Stomach (tissue), 9 donors: ENCODE data around the gene SBF2. TPM values are rescaled to one million over a fixed set of nuclear protein-coding genes. Genes with fewer than 3 reads are reported as not detected.

Experiments
- DNase-seq, 2 donors: peaks; one replicate each; pipeline versions ENCODE4 v3.0.0 to v3.0.0-alpha.2; 2013 to 2019
- H3K27ac ChIP-seq, 5 donors: fragments of 200-600 bp in 4 of 5; sonication (generic) in 4 of 5; one replicate each; pipeline ENCODE4 v1.5.1; 2013 to 2019; ENCODE audit warnings: mild to moderate bottlenecking in 1 of 5, moderate library complexity in 1 of 5
- H3K27me3 ChIP-seq, 3 donors: fragments of 200-600 bp; sonication (generic); one replicate each; pipeline ENCODE4 v1.5.1; 2017 to 2019; ENCODE audit warnings: mixed run types in 1 of 3
- H3K36me3 ChIP-seq, 4 donors: fragments of 200-600 bp; sonication (generic); 1 replicate in 3 of 4; 2 replicates in 1 of 4; pipeline ENCODE4 v1.5.1; 2016 to 2019
- H3K4me1 ChIP-seq, 4 donors: fragments of 200-600 bp; sonication (generic); one replicate each; pipeline ENCODE4 v1.5.1; 2016 to 2019
- H3K4me3 ChIP-seq, 4 donors: fragments of 200-600 bp; sonication (generic) in 3 of 4; one replicate each; pipeline ENCODE4 v1.5.1; 2016 to 2019; ENCODE audit warnings: mild to moderate bottlenecking in 1 of 4
- H3K9me3 ChIP-seq, 4 donors: fragments of 200-600 bp; sonication (generic); one replicate each; pipeline ENCODE4 v1.5.1; 2016 to 2019
- CTCF ChIP-seq, 7 experiments: fragments of 450-650 bp in 4 of 7; fragments of 200-600 bp in 3 of 7; sonication (generic) in 3 of 7; IDR thresholded peaks; one replicate each; pipeline ENCODE4 v1.5.1; 2016 to 2019; ENCODE audit warnings: antibody characterized with exemption in 7 of 7, control low read depth in 2 of 7, mild to moderate bottlenecking in 1 of 7
- EP300 ChIP-seq: sonication (generic); formaldehyde crosslinking; IDR thresholded peaks from one replicate; pipeline ENCODE4 v1.6.1; 2017; ENCODE audit warnings: antibody characterized with exemption
- POLR2A ChIP-seq, 4 donors: fragments of 450-650 bp; IDR thresholded peaks; one replicate each; pipeline ENCODE4 v1.6.1; 2016; ENCODE audit warnings: antibody characterized with exemption in 4 of 4, control low read depth in 2 of 4, mild to moderate bottlenecking in 1 of 4, moderate library complexity in 1 of 4
- POLR2AphosphoS5 ChIP-seq, 3 donors: sonication (generic); formaldehyde crosslinking; IDR thresholded peaks; one replicate each; pipeline ENCODE4 v1.6.1; 2016; ENCODE audit warnings: antibody characterized with exemption in 3 of 3
- WGBS, 5 donors: extraction: QIAGEN DNeasy Blood & Tissue Kit in 3 of 5; methylation state at CpG; one replicate each; pipeline versions ENCODE4 v1.1.5 to v1.1.7; 2013 to 2018; 5-methylcytosine and 5-hydroxymethylcytosine counted together
- intact Hi-C: fragments of 100-400 bp; cut with DNase I; formaldehyde crosslinking; loops from one replicate; pipeline ENCODE4 v1.15.1; 2023; ENCODE audit warnings: low total_unique reads
- polyA plus RNA-seq, 3 donors: library from polyadenylated mRNA; stranded (reverse); fragments of 200-250 nt; gene quantifications; one replicate each; pipeline ENCODE4 v1.2.3, GENCODE V29; 2013
- small RNA-seq, 4 donors: library from RNA; depleted of rRNA; stranded (forward); fragments of <200 nt; gene quantifications; one replicate each; pipeline ENCODE3, GENCODE V24; 2016
- total RNA-seq, 5 donors: library from RNA; depleted of rRNA; stranded (reverse); fragments of >200 nt; gene quantifications; one replicate each; pipeline versions ENCODE4 v1.1.0 to v1.2.3, GENCODE V29; 2014 to 2016
- donor health status: healthy with polysubstance abuse.
- donor health status: Bipolar disorder and iron deficiency.
- donor health status: healthy.

The SBF2 gene
- total and polyA plus RNA-seq, 8 donors: 8.6 to 260 (median 37.2) TPM

GRCh38 chr11:9733212-9733611 lies 560.8 kb downstream of the SBF2 start:
- H3K4me3 ChIP-seq: no peak overlapping the region
- H3K36me3 ChIP-seq: peaks cover 13 to 80% (median 66%) of the 10 kb centered on the region in 4 donors
- H3K4me1 ChIP-seq: no peaks in the 10 kb centered on the region
- no peak for DNase-seq
- WGBS, 5 donors: 90 to 97% (median 94%) methylated on average over 3 of the region's 3 CpGs
- intact Hi-C loops: no loop called here
- TF ChIP-seq CTCF (IDR thresholded peaks at IDR 0.05): no peak
- no peak for TF ChIP-seq POLR2AphosphoS5 (IDR thresholded peaks at IDR 0.05)
- no peak for TF ChIP-seq POLR2A (IDR thresholded peaks at IDR 0.05)
- TF ChIP-seq EP300: no peak
- no peaks in the 10 kb centered on the region for H3K27me3 ChIP-seq
- no peak overlapping the region for H3K27ac ChIP-seq
- H3K9me3 ChIP-seq: peaks cover 0 to 6% (median 0%) of the 10 kb centered on the region in 4 donors

- Histone ChIP-seq H3K27me3 (no peaks in the 10 kb centered on the region), H3K27ac (no peak overlapping the region), H3K4me1 (peaks cover 0 to under 1% (median 0%) of the 10 kb centered on the region in 4 donors), H3K36me3 (peaks cover 11 to 82% (median 69%) of the 10 kb centered on the region in 4 donors), H3K4me3 (no peak overlapping the region), H3K9me3 (peaks cover 0 to 6% (median 0%) of the 10 kb centered on the region in 4 donors)
- intact Hi-C loops: no loop called here
- TF ChIP-seq POLR2AphosphoS5 (IDR thresholded peaks at IDR 0.05) (no peak), POLR2A (IDR thresholded peaks at IDR 0.05) (no peak), EP300 (no peak), CTCF (IDR thresholded peaks at IDR 0.05) (no peak)
- DNase-seq: no peak
- WGBS, 5 donors: 84 to 96% (median 87%) methylated on average over 11 of the region's 11 CpGs
Observed at GRCh38 chr11:9732453-9732852, 561.6 kb downstream of the SBF2 start.

GRCh38 chr11:9731256-9731655 lies 562.8 kb downstream of the SBF2 start:
- H3K36me3 ChIP-seq: peaks cover 11 to 73% (median 64%) of the 10 kb centered on the region in 4 donors
- H3K4me3 ChIP-seq: no peak overlapping the region
- H3K9me3 ChIP-seq: peaks cover 0 to 6% (median 0%) of the 10 kb centered on the region in 4 donors
- no peak overlapping the region for H3K27ac ChIP-seq
- intact Hi-C loops: no loop called here
- TF ChIP-seq EP300: no peak
- no peak for TF ChIP-seq CTCF (IDR thresholded peaks at IDR 0.05)
- no peak for TF ChIP-seq POLR2A (IDR thresholded peaks at IDR 0.05)
- TF ChIP-seq POLR2AphosphoS5 (IDR thresholded peaks at IDR 0.05): no peak
- WGBS, 5 donors: 83 to 97% (median 94%) methylated on average over 1 of the region's 1 CpG
- H3K4me1 ChIP-seq: peaks cover 0 to 12% (median 9%) of the 10 kb centered on the region in 4 donors
- no peaks in the 10 kb centered on the region for H3K27me3 ChIP-seq
- DNase-seq: no peak

Small RNAs within 50 kb of the gene (small RNA-seq; reads per million reads assigned to genes)
- gene AC080023.2 (0 reads per million in 4 donors), gene RNU7-28P (0 reads per million in 4 donors)

Other genes with a start within 250 kb of the SBF2 start
- gene ADM, start 10.9 kb upstream of the SBF2 start, total RNA-seq: 100 to 1,000 TPM in 1 of 5 donors, 10 to 100 TPM in 4; 33.9 to 144 (median 57.4) TPM
- 10 to 100 TPM; 14.3 to 21.5 (median 19.7) TPM for gene ADM, start 10.9 kb upstream of the SBF2 start, polyA plus RNA-seq
- 10 to 100 TPM in 3 of 5 donors, 1 to 10 TPM in 2; 7.7 to 20.4 (median 14.2) TPM for gene AMPD3, start 161.0 kb upstream of the SBF2 start, total RNA-seq
- 1 to 10 TPM; 4.1 to 6.6 (median 5.2) TPM for gene AMPD3, start 161.0 kb upstream of the SBF2 start, polyA plus RNA-seq
- gene RNF141, start 247.0 kb upstream of the SBF2 start, total RNA-seq: 10 to 100 TPM in 3 of 5 donors, 1 to 10 TPM in 2; 6.4 to 71.2 (median 22.5) TPM
- 10 to 100 TPM; 14.9 to 22.0 (median 16.2) TPM for gene RNF141, start 247.0 kb upstream of the SBF2 start, polyA plus RNA-seq